ENCODE measurements around the gene COBL.

Gene COBL

GRCh38 chr7:51111241-51111940 is 205.2 kb downstream of the COBL start:
- no peak for DNase-seq

- no peak for DNase-seq
Measured at GRCh38 chr7:51108134-51108533, 208.5 kb downstream of the COBL start.

GRCh38 chr7:51104278-51104677 is 212.3 kb downstream of the COBL start:
- DNase-seq = no peak

GRCh38 chr7:51103718-51104117 is 212.9 kb downstream of the COBL start:
- DNase-seq = no peak

- DNase-seq = no peak
Measured at GRCh38 chr7:51102828-51103227, 213.8 kb downstream of the COBL start.

- no peak for DNase-seq
Measured at GRCh38 chr7:51101111-51101757, 215.4 kb downstream of the COBL start.

GRCh38 chr7:51090411-51090810 is 226.2 kb downstream of the COBL start:
- no peak for DNase-seq

- no peak for DNase-seq
Measured at GRCh38 chr7:51085034-51085692, 231.4 kb downstream of the COBL start.

- no peak for DNase-seq
Measured at GRCh38 chr7:51084121-51084520, 232.5 kb downstream of the COBL start.

GRCh38 chr7:51082940-51083533 is 233.6 kb downstream of the COBL start:
- no peak for DNase-seq

- DNase-seq = no peak
Measured at GRCh38 chr7:51082096-51082840, 234.3 kb downstream of the COBL start.

GRCh38 chr7:51081270-51081890 is 235.2 kb downstream of the COBL start:
- DNase-seq = no peak

GRCh38 chr7:51080622-51081269 is 235.9 kb downstream of the COBL start:
- DNase-seq = no peak

GRCh38 chr7:51080216-51080615 is 236.4 kb downstream of the COBL start:
- no peak for DNase-seq

- DNase-seq = no peak
Measured at GRCh38 chr7:51079494-51079893, 237.1 kb downstream of the COBL start.

- no peak for DNase-seq
Measured at GRCh38 chr7:51078653-51079052, 238.0 kb downstream of the COBL start.

- DNase-seq = no peak
Measured at GRCh38 chr7:51077987-51078370, 238.6 kb downstream of the COBL start.

- no peak for DNase-seq
Measured at GRCh38 chr7:51077316-51077986, 239.2 kb downstream of the COBL start.

GRCh38 chr7:51075681-51076580 is 240.7 kb downstream of the COBL start:
- DNase-seq = no peak

GRCh38 chr7:51073171-51073570 is 243.4 kb downstream of the COBL start:
- DNase-seq = no peak
